ENCODE data around the gene DDX28. TPM values are rescaled to one million over a fixed set of nuclear protein-coding genes. Genes with fewer than 3 reads are reported as not detected.
"Not testable (repeated sequence)": the region's sequence is repeated elsewhere in the genome, so short reads cannot be mapped to it uniquely, and the experiment has no call there.

The DDX28 gene
- total and polyA plus RNA-seq, 9 of the 15 experiments (the other 6 are each of a cell fraction or from before 2014, with no cell fraction given), result 2.8 to 24.5 (median 15.9) TPM

DNA sequence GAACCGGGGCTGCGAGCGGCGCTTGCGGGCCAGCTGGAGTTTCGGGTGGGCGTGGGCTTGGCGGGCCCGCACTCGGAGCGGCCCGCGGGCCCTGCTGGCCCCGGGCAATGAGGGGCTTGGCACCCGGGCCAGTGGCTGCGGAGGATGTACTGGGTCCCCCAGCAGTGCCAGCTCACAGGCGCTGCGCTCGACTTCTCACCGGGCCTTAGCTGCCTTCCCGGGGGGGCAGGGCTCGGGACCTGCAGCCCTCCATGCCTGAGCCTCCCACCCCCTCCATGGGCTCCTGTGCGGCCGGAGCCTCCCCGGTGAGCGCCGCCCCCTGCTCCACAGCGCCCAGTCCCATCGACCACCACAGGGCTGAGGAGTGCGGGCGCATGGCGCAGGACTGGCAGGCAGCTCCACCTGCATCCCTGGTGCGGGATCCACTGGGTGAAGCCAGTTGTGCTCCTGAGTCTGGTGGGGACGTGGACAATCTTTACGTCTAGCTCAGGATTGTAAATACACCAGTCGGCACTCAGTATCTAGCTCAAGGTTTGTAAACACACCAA is 24.7 kb downstream of the DDX28 start:
- POLR2A ChIA-PET, result interaction anchor here (0.7 to 1.1 kb wide), 3 partner anchors 10 to 52 kb away, joined by 3 read pairs; no protein-coding TSS in a partner anchor
- FAIRE-seq; H3K36me3 ChIP-seq (ENCODE audit: control insufficient read depth, insufficient read depth, low read length); H3K9me1 ChIP-seq (ENCODE audit: control insufficient read depth, insufficient read depth, low read length); H3K4me3 ChIP-seq; H3K9me3 ChIP-seq (replicated peaks; ENCODE audit: control insufficient read depth, insufficient read depth, low read depth, low read length); BruUV-seq (replicated peaks); H3K27ac ChIP-seq (ENCODE audit: extremely low read depth, low read depth, low read length); H3K27me3 ChIP-seq (ENCODE audit: control insufficient read depth in 2 of 2, insufficient read depth in 2 of 2, low read length in 2 of 2); DNase-seq (ENCODE audit: extremely low read depth in 1 of 4, low spot score in 3 of 4); CTCF ChIA-PET (ENCODE audit: low intra/inter-chr PET ratio); H3K79me2 ChIP-seq (ENCODE audit: control insufficient read depth, insufficient read depth, low read length); ATAC-seq; H4K20me1 ChIP-seq (replicated peaks; ENCODE audit: control insufficient read depth, insufficient read depth, low read length); H3K4me2 ChIP-seq (ENCODE audit: insufficient read depth, low read length); H3K9ac ChIP-seq (ENCODE audit: insufficient read depth in 1 of 2, low read depth in 2 of 2, low read length in 2 of 2); intact Hi-C loops (cut with micrococcal nuclease): not testable (repeated sequence)
- H2AFZ ChIP-seq (ENCODE audit: low read depth, low read length), result peak overlapping the region; percentile 63; the same call in 1 of the 2 replicates
- WGBS (ENCODE audit: insufficient coverage, low coverage, missing lambda C conversion rate), result 95% methylated on average over 17 of the region's 36 CpGs
- peaks cover 27 to 29% of the 10 kb centered on the region in 2 experiments for H3K4me1 ChIP-seq (replicated peaks in 1 of 2; ENCODE audit: control insufficient read depth in 2 of 2, insufficient read depth in 2 of 2, low read length in 2 of 2)
- in situ Hi-C loops (cut with MboI), result loop anchor here (10.0 kb wide), 1 partner anchor 316 kb away; the partner anchor contains the start of genes PRMT7 and SLC7A6OS
- peak; percentile 10; the same call in 1 of the 2 replicates for TF ChIP-seq RBFOX2 (IDR thresholded peaks at IDR 0.05; ENCODE audit: low read depth, low read length)
- TF ChIP-seq POLR2G (IDR thresholded peaks at IDR 0.05; ENCODE audit: low read depth, low read length), result 0 out of 2 replicates have a peak, but pooled peaks have one; percentile 11

DNA sequence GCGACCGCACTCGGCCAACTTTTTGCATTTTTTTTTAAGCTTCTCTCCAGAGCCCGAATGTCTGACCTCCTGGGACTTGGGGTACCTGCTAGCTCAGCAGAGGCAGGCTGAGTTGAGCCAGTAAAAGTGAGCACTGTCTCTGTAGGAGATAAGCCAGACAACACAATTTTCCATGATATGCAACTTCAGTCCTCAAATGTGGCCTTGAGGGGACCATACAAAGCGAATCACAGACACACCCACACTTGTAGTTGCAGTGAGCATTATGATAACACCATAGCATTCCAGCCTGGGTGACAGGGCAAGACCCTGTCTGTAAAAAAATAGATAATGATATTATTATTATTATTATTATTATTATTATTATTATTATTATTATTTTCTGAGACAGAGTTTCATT is 26.4 kb downstream of the DDX28 start:
- CTCF ChIA-PET (ENCODE audit: low intra/inter-chr PET ratio), result no interaction called here
- no peaks in the 10 kb centered on the region for H4K20me1 ChIP-seq (replicated peaks; ENCODE audit: control insufficient read depth, insufficient read depth, low read length)

More for the DNA sequence above, 26.4 kb downstream of the DDX28 start:
- no peak overlapping the region for H3K4me3 ChIP-seq
- H3K9ac ChIP-seq (ENCODE audit: insufficient read depth in 1 of 2, low read depth in 2 of 2, low read length in 2 of 2), result no peak overlapping the region; a peak in 1 of 4 replicates
- POLR2A ChIA-PET, result interaction anchor here (0.6 to 1.7 kb wide), 2 partner anchors 10 to 23 kb away, joined by 5 to 7 read pairs; no protein-coding TSS in a partner anchor
- WGBS (ENCODE audit: insufficient coverage, low coverage, missing lambda C conversion rate), result 67% methylated on average over 5 of the region's 5 CpGs
- H2AFZ ChIP-seq (ENCODE audit: low read depth, low read length), result no peak overlapping the region
- no peaks in the 10 kb centered on the region for H3K9me3 ChIP-seq (replicated peaks; ENCODE audit: control insufficient read depth, insufficient read depth, low read depth, low read length)
- no peak for ATAC-seq
- intact Hi-C loops (cut with micrococcal nuclease), result no loop called here
- H3K27me3 ChIP-seq (ENCODE audit: control insufficient read depth in 2 of 2, insufficient read depth in 2 of 2, low read length in 2 of 2), result no peaks in the 10 kb centered on the region
- no peak for FAIRE-seq
- H3K27ac ChIP-seq (ENCODE audit: extremely low read depth, low read depth, low read length), result no peak overlapping the region
- no peaks in the 10 kb centered on the region for H3K36me3 ChIP-seq (ENCODE audit: control insufficient read depth, insufficient read depth, low read length)
- in situ Hi-C loops (cut with MboI), result loop anchor here (10.0 kb wide), 1 partner anchor 318 kb away; the partner anchor contains the start of genes PRMT7 and SLC7A6OS
- H3K4me1 ChIP-seq (replicated peaks in 1 of 2; ENCODE audit: control insufficient read depth in 2 of 2, insufficient read depth in 2 of 2, low read length in 2 of 2), result peaks cover 28 to 42% of the 10 kb centered on the region in 2 experiments
- no TSS peak for BruUV-seq (replicated peaks)
- TF ChIP-seq, protein P1, sequence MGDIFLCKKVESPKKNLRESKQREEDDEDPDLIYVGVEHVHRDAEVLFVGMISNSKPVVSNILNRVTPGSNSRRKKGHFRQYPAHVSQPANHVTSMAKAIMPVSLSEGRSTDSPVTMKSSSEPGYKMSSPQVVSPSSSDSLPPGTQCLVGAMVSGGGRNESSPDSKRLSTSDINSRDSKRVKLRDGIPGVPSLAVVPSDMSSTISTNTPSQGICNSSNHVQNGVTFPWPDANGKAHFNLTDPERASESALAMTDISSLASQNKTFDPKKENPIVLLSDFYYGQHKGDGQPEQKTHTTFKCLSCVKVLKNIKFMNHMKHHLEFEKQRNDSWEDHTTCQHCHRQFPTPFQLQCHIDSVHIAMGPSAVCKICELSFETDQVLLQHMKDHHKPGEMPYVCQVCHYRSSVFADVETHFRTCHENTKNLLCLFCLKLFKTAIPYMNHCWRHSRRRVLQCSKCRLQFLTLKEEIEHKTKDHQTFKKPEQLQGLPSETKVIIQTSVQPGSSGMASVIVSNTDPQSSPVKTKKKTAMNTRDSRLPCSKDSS (IDR thresholded peaks at IDR 0.05; ENCODE audit: low read depth, partially characterized antibody), result no peak
- TF ChIP-seq NFE2 (IDR thresholded peaks at IDR 0.05; ENCODE audit: low read depth) (no peak), RUNX1 (IDR thresholded peaks at IDR 0.05; ENCODE audit: low read depth) (no peak), MEF2D (tag; conservative IDR thresholded peaks at IDR 0.05; ENCODE audit: low read depth) (no peak), TCF15 (CRISPR knock-in tag; IDR thresholded peaks at IDR 0.05) (no peak), ATF7 (IDR thresholded peaks at IDR 0.05) (no peak)
- H3K4me2 ChIP-seq (ENCODE audit: insufficient read depth, low read length), result no peak overlapping the region
- DNase-seq (ENCODE audit: extremely low read depth in 1 of 4, low spot score in 3 of 4), result peak in 1 of 4 experiments; percentile 30
- H3K79me2 ChIP-seq (ENCODE audit: control insufficient read depth, insufficient read depth, low read length), result no peaks in the 10 kb centered on the region
- no peaks in the 10 kb centered on the region for H3K9me1 ChIP-seq (ENCODE audit: control insufficient read depth, insufficient read depth, low read length)

All from K562 (cell line).